ENCODE results near the gene TSLP. TPM values are rescaled to one million over a fixed set of nuclear protein-coding genes. Genes with fewer than 3 reads are reported as not detected.

TSLP gene
- total RNA-seq, 2 donors from 2014 or later: 0.51 to 0.53 TPM

DNA sequence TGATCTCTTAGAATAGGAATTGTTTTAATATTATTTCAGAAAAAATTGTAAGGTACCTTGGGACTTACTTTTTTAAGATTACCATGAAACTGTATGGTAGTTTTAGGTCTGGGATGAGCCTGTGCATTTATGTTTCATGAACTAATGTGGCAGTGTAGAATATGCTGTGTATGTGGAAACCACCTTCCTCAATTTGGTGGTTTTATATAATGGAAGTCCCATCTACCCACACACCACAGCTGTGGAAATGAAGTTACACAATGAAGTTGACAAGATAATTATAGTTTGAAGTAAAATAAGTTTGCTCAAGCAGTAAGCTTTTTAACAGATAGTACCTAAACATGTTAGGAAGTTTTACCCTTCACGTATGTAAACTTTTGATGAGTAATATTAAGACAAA lies 45.0 kb downstream of the TSLP start:
- H3K9ac ChIP-seq (ENCODE audit: extremely low read depth, low read length, poor library complexity, severe bottlenecking): no peak overlapping the region
- DNase-seq: no peak
- WGBS, 2 experiments (ENCODE audit: insufficient coverage in 1 of 2, insufficient read length in 1 of 2): 79 to 86% methylated on average over 1 of the region's 1 CpG
- H3K4me1 Mint-ChIP-seq: peaks cover 20% of the 10 kb centered on the region
- H3K27me3 ChIP-seq (ENCODE audit: control insufficient read depth, insufficient read depth, low read length, poor library complexity, severe bottlenecking): peaks cover 21% of the 10 kb centered on the region
- H3K4me3 ChIP-seq (ENCODE audit: low read length): no peak overlapping the region
- H3K4me3 Mint-ChIP-seq: no peak overlapping the region
- H3K27ac ChIP-seq (ENCODE audit: low read depth, low read length): no peak overlapping the region
- no peaks in the 10 kb centered on the region for H3K9me3 ChIP-seq (ENCODE audit: control insufficient read depth, low read length)
- H3K4me1 ChIP-seq (ENCODE audit: control insufficient read depth, insufficient read depth, low read length): no peaks in the 10 kb centered on the region
- H3K9me3 Mint-ChIP-seq: no peaks in the 10 kb centered on the region
- H3K36me3 Mint-ChIP-seq (ENCODE audit: low read depth): peaks cover 35% of the 10 kb centered on the region
- H3K36me3 ChIP-seq (ENCODE audit: control insufficient read depth, insufficient read depth, low read length): peaks cover 56% of the 10 kb centered on the region
- H3K27me3 Mint-ChIP-seq (ENCODE audit: insufficient read depth): peaks cover 1% of the 10 kb centered on the region
- H3K27ac Mint-ChIP-seq: no peak overlapping the region
- TF ChIP-seq, protein P1, sequence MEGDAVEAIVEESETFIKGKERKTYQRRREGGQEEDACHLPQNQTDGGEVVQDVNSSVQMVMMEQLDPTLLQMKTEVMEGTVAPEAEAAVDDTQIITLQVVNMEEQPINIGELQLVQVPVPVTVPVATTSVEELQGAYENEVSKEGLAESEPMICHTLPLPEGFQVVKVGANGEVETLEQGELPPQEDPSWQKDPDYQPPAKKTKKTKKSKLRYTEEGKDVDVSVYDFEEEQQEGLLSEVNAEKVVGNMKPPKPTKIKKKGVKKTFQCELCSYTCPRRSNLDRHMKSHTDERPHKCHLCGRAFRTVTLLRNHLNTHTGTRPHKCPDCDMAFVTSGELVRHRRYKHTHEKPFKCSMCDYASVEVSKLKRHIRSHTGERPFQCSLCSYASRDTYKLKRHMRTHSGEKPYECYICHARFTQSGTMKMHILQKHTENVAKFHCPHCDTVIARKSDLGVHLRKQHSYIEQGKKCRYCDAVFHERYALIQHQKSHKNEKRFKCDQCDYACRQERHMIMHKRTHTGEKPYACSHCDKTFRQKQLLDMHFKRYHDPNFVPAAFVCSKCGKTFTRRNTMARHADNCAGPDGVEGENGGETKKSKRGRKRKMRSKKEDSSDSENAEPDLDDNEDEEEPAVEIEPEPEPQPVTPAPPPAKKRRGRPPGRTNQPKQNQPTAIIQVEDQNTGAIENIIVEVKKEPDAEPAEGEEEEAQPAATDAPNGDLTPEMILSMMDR (conservative IDR thresholded peaks at IDR 0.05): no peak

DNA sequence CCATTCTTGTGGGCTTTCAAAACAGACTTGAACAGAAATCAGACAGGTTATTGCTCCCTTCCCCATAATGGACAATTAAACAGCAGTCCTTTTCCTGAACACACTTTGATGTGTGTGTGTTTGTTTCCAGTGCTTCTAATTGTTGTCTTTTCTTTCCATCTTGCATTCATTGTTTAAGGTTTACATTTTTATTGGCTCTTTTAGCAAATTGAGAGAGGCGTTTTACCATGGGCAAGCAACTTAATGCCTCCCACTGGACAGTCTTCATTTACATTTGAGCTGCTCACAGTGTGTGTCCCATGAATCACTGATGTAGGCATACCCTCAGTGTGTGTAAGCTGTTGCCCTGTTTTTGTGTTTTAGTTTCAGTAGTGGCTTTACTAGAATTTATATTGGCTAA lies 45.6 kb downstream of the TSLP start:
- no peak for DNase-seq
- Mint-ChIP-seq H3K36me3 (ENCODE audit: low read depth) (peaks cover 33% of the 10 kb centered on the region), H3K27me3 (ENCODE audit: insufficient read depth) (peaks cover 1% of the 10 kb centered on the region), H3K27ac (no peak overlapping the region), H3K9me3 (no peaks in the 10 kb centered on the region), H3K4me3 (no peak overlapping the region), H3K4me1 (peaks cover 20% of the 10 kb centered on the region)
- H3K27me3 ChIP-seq (ENCODE audit: control insufficient read depth, insufficient read depth, low read length, poor library complexity, severe bottlenecking): peaks cover 21% of the 10 kb centered on the region
- WGBS, 2 experiments (ENCODE audit: insufficient coverage in 1 of 2, insufficient read length in 1 of 2): 65% methylated on average over 1 of the region's 1 CpG; no CpG with 5 or more reads in 1 of the 2 experiments
- no peaks in the 10 kb centered on the region for H3K4me1 ChIP-seq (ENCODE audit: control insufficient read depth, insufficient read depth, low read length)
- H3K4me3 ChIP-seq (ENCODE audit: low read length): no peak overlapping the region
- peaks cover 62% of the 10 kb centered on the region for H3K36me3 ChIP-seq (ENCODE audit: control insufficient read depth, insufficient read depth, low read length)
- no peak overlapping the region for H3K27ac ChIP-seq (ENCODE audit: low read depth, low read length)
- TF ChIP-seq, protein P1 (conservative IDR thresholded peaks at IDR 0.05): no peak
- H3K9me3 ChIP-seq (ENCODE audit: control insufficient read depth, low read length): no peaks in the 10 kb centered on the region
- H3K9ac ChIP-seq (ENCODE audit: extremely low read depth, low read length, poor library complexity, severe bottlenecking): no peak overlapping the region

DNA sequence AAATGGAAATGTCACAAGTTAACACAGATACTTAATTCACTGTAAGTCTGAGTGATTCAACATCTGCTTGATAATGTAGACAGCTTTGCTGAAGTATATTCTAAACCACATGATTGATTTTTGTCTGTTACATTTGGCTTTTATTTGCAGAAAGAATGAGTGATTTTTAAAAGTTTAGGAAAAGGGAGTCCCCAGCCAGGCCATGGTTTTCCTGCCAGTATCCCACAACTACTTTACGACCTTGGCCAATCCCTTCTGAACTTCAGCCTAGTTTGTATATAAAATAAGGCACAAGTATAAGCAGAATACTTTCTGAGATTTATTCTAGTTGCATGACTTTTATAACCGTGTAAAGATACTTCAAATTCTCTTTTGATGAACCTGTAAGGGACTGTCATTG lies 47.7 kb downstream of the TSLP start:
- Histone ChIP-seq H3K9ac (ENCODE audit: extremely low read depth, low read length, poor library complexity, severe bottlenecking) (no peak overlapping the region), H3K9me3 (ENCODE audit: control insufficient read depth, low read length) (no peaks in the 10 kb centered on the region), H3K36me3 (ENCODE audit: control insufficient read depth, insufficient read depth, low read length) (peaks cover 63% of the 10 kb centered on the region), H3K27ac (ENCODE audit: low read depth, low read length) (no peak overlapping the region), H3K4me3 (ENCODE audit: low read length) (no peak overlapping the region), H3K4me1 (ENCODE audit: control insufficient read depth, insufficient read depth, low read length) (no peaks in the 10 kb centered on the region), H3K27me3 (ENCODE audit: control insufficient read depth, insufficient read depth, low read length, poor library complexity, severe bottlenecking) (peaks cover 14% of the 10 kb centered on the region)
- DNase-seq: no peak
- Mint-ChIP-seq H3K9me3 (no peaks in the 10 kb centered on the region), H3K27me3 (ENCODE audit: insufficient read depth) (no peaks in the 10 kb centered on the region), H3K4me3 (no peak overlapping the region), H3K4me1 (peaks cover 16% of the 10 kb centered on the region), H3K36me3 (ENCODE audit: low read depth) (peaks cover 30% of the 10 kb centered on the region), H3K27ac (no peak overlapping the region)
- 95% methylated on average over 2 of the region's 2 CpGs; no CpG with 5 or more reads in 1 of the 2 experiments for WGBS, 2 experiments (ENCODE audit: insufficient coverage in 1 of 2, insufficient read length in 1 of 2)
- TF ChIP-seq, protein P1 (conservative IDR thresholded peaks at IDR 0.05): no peak
